Right lobe of liver (tissue), 6 donors: Measurements from ENCODE around the gene PLCB1. TPM values are rescaled to one million over a fixed set of nuclear protein-coding genes. Genes with fewer than 3 reads are reported as not detected.

ENCODE experiments used
- ATAC-seq, 4 donors: fragments of 200-7000 bp; cut with Tn5 transposase; one replicate each; pipeline ENCODE4 v1.9.1; 2020; ENCODE audit warnings: mild to moderate bottlenecking in 4 of 4, moderate library complexity in 4 of 4
- DNase-seq, 3 donors: peaks; one replicate each; pipeline ENCODE4 v3.0.0-alpha.2; 2020
- H3K27ac ChIP-seq, 3 donors: fragments of 200-600 bp; one replicate each; pipeline ENCODE4 v1.8.0; 2022
- H3K27me3 ChIP-seq, 2 donors: fragments of 200-600 bp; one replicate each; pipeline ENCODE4 v1.8.0; 2022
- H3K36me3 ChIP-seq, 4 donors: fragments of 200-600 bp; sonication (generic) in 1 of 4; one replicate each; pipeline versions ENCODE4 v1.5.1 to v1.8.0; 2017 to 2022; ENCODE audit warnings: control low read depth in 1 of 4
- H3K4me1 ChIP-seq, 4 donors: fragments of 200-600 bp; sonication (generic) in 1 of 4; one replicate each; pipeline versions ENCODE4 v1.5.1 to v1.8.0; 2017 to 2022; ENCODE audit warnings: control low read depth in 1 of 4
- H3K4me3 ChIP-seq, 3 donors: fragments of 200-600 bp; one replicate each; pipeline ENCODE4 v1.8.0; 2022
- H3K9me3 ChIP-seq, 4 donors: fragments of 200-600 bp; sonication (generic) in 1 of 4; one replicate each; pipeline versions ENCODE4 v1.5.1 to v1.8.0; 2017 to 2022; ENCODE audit warnings: control low read depth in 1 of 4
- CTCF ChIP-seq, 4 donors: fragments of 200-600 bp in 3 of 4; fragments of 450-650 bp in 1 of 4; IDR thresholded peaks; one replicate each; pipeline versions ENCODE4 v1.5.1 to v1.8.0; 2016 to 2022; ENCODE audit warnings: antibody characterized with exemption in 4 of 4, mild to moderate bottlenecking in 2 of 4
- POLR2A ChIP-seq: fragments of 450-650 bp; IDR thresholded peaks from one replicate; pipeline ENCODE4 v1.6.1; 2017; ENCODE audit warnings: antibody characterized with exemption, mild to moderate bottlenecking
- WGBS: methylation state at CpG from one replicate; pipeline ENCODE4 v1.1.6; 2018; ENCODE audit warnings: low coverage, low lambda C conversion rate; ENCODE audit not compliant: insufficient coverage; ENCODE audit errors: missing lambda C conversion rate; 5-methylcytosine and 5-hydroxymethylcytosine counted together
- intact Hi-C, 2 donors: fragments of 100-400 bp; cut with DNase I; formaldehyde crosslinking; loops; one replicate each; pipeline versions ENCODE4 v1.11.2 to v1.14.1; 2022
- total RNA-seq, 6 experiments: library from RNA; depleted of rRNA in 2 of 6; stranded (reverse); fragments of >200 nt in 2 of 6; fragmentation: NEBNext Ultra II Directional in 3 of 6; extraction: Animal tissue kit (Norgen Biotek cat#: 25700) in 3 of 6; gene quantifications; one replicate each; pipeline versions ENCODE4 v1.1.0 to v1.2.4, GENCODE V29; 2016 to 2023
- donor health status: DM: no; HTN: yes; CAD: no.
- donor health status: DM: no; HTN: no; CAD: no.
- donor health status: DM: no; HTN: no; CAD: no.
- donor health status: DM: no; HTN: yes; CAD: no.
- donor health status: DM: no; HTN: yes; CAD: no.

PLCB1 gene
- total RNA-seq, 6 experiments from 2014 or later = 5.0 to 9.9 (median 5.7) TPM

- no peaks in the 10 kb centered on the region for H3K27me3 ChIP-seq
- ATAC-seq = no peak
- H3K4me3 ChIP-seq = no peak overlapping the region
- H3K36me3 ChIP-seq = no peaks in the 10 kb centered on the region
- intact Hi-C loops = no loop called here
- H3K27ac ChIP-seq = no peak overlapping the region
- H3K9me3 ChIP-seq = no peaks in the 10 kb centered on the region
- no peaks in the 10 kb centered on the region for H3K4me1 ChIP-seq
- 72% methylated on average over 6 of the region's 6 CpGs for WGBS
- DNase-seq = no peak
- TF ChIP-seq CTCF (IDR thresholded peaks at IDR 0.05) (no peak), POLR2A (no peak)
Measured at GRCh38 chr20:8127553-8128255, 4.4 kb upstream of the PLCB1 start.

- no peak overlapping the region for H3K4me3 ChIP-seq
- no peaks in the 10 kb centered on the region for H3K27me3 ChIP-seq
- no peaks in the 10 kb centered on the region for H3K9me3 ChIP-seq
- 39% methylated on average over 4 of the region's 5 CpGs for WGBS
- ATAC-seq (no peak), DNase-seq (no peak)
- TF ChIP-seq POLR2A = no peak
- TF ChIP-seq CTCF (IDR thresholded peaks at IDR 0.05) = no peak
- no peak overlapping the region for H3K27ac ChIP-seq
- H3K36me3 ChIP-seq = no peaks in the 10 kb centered on the region
- no peaks in the 10 kb centered on the region for H3K4me1 ChIP-seq
- intact Hi-C loops = no loop called here
Measured at GRCh38 chr20:8128291-8129060, 3.6 kb upstream of the PLCB1 start.

- Histone ChIP-seq H3K27me3 (no peaks in the 10 kb centered on the region), H3K4me3 (no peak overlapping the region), H3K36me3 (no peaks in the 10 kb centered on the region), H3K4me1 (no peaks in the 10 kb centered on the region), H3K9me3 (no peaks in the 10 kb centered on the region), H3K27ac (no peak overlapping the region)
- intact Hi-C loops = no loop called here
- 41% methylated on average over 6 of the region's 6 CpGs for WGBS
- ATAC-seq = no peak
- TF ChIP-seq POLR2A (no peak), CTCF (IDR thresholded peaks at IDR 0.05) (no peak)
- DNase-seq = no peak
Measured at GRCh38 chr20:8129211-8129976, 2.7 kb upstream of the PLCB1 start.

DNA sequence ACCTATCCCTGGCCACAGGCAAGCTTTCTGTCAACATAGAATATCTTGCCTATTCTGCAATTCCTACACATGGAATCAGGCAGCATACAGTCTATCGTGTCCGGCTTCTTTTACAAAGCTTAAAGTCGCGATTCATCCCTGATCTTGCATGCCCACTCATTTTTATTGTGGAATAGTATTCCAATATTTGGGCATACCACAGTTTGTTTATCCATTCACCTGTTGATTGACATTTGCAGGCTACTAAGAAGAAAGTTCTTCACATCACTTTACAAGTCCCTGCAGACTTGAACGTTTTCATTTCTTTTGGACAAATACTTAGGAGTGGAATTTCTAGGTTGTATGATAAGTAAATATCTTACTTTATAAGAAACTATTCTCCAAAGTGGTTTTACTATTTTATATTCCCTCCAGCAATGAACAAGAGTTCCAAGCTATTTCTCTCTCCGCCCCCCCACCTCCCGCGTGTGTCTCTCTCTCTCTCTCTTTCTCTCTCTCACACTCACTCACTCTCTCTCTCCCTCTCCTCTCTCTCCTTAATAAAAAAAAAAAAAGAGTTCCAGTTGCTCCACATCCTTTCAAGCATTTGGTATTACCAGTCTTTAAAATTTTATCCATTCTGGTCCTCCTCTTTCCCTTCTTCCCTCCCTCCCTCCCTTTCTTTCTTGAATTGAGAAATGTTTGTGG is 1.1 kb upstream of the PLCB1 start:
- 78% methylated on average over 8 of the region's 8 CpGs for WGBS
- Histone ChIP-seq H3K27me3 (no peaks in the 10 kb centered on the region), H3K9me3 (no peaks in the 10 kb centered on the region), H3K4me3 (no peak overlapping the region), H3K27ac (no peak overlapping the region), H3K4me1 (no peaks in the 10 kb centered on the region), H3K36me3 (no peaks in the 10 kb centered on the region)
- ATAC-seq (no peak), DNase-seq (no peak)
- intact Hi-C loops = loop anchor here (5.0 to 10.0 kb wide), 2 partner anchors 174 to 256 kb away; no protein-coding TSS in a partner anchor
- TF ChIP-seq POLR2A = no peak
- TF ChIP-seq CTCF (IDR thresholded peaks at IDR 0.05) = no peak
